COLO668 (cell line): Measurements from ENCODE around the gene NRXN3.

Experiments used
- DNase-seq: peaks from one replicate; lab custom pipeline; 2025; ENCODE audit not compliant: unreplicated experiment; lab: John Stamatoyannopoulos, UW

Gene NRXN3

GRCh38 chr14:79878785-79879184, 1708.6 kb downstream of the NRXN3 start:
- DNase-seq, result no peak

- DNase-seq, result no peak
Observed at GRCh38 chr14:79881299-79881698, 1711.1 kb downstream of the NRXN3 start.

GRCh38 chr14:79890527-79890926, 1720.4 kb downstream of the NRXN3 start:
- no peak for DNase-seq

GRCh38 chr14:79896009-79896408, 1725.8 kb downstream of the NRXN3 start:
- no peak for DNase-seq

- no peak for DNase-seq
Observed at GRCh38 chr14:79899610-79900009, 1729.4 kb downstream of the NRXN3 start.

- no peak for DNase-seq
Observed at GRCh38 chr14:79904497-79904896, 1734.3 kb downstream of the NRXN3 start.

GRCh38 chr14:79906994-79907393, 1736.8 kb downstream of the NRXN3 start:
- no peak for DNase-seq

- no peak for DNase-seq
Observed at GRCh38 chr14:79910086-79910485, 1739.9 kb downstream of the NRXN3 start.

GRCh38 chr14:79911744-79912143, 1741.6 kb downstream of the NRXN3 start:
- DNase-seq, result no peak

GRCh38 chr14:79914595-79914994, 1744.4 kb downstream of the NRXN3 start:
- DNase-seq, result no peak

- DNase-seq, result no peak
Observed at GRCh38 chr14:79915406-79915805, 1745.2 kb downstream of the NRXN3 start.

GRCh38 chr14:79916281-79916680, 1746.1 kb downstream of the NRXN3 start:
- DNase-seq, result no peak

GRCh38 chr14:79916892-79917291, 1746.7 kb downstream of the NRXN3 start:
- DNase-seq, result no peak
